GM21717 (cell line): ENCODE results near the gene PDGFA.

Experiments used
- ATAC-seq: cut with Tn5 transposase; IDR thresholded peaks from one replicate; pipeline ENCODE4 v1.9.1; 2021; ENCODE audit warnings: mild to moderate bottlenecking, moderate library complexity; ENCODE audit not compliant: unreplicated experiment

The PDGFA gene

GRCh38 chr7:517774-518629, 1.6 kb downstream of the PDGFA start:
- ATAC-seq, result no peak

GRCh38 chr7:516606-517456, 2.8 kb downstream of the PDGFA start:
- no peak for ATAC-seq

- no peak for ATAC-seq
Observed at GRCh38 chr7:516216-516605, 3.4 kb downstream of the PDGFA start.

- no peak for ATAC-seq
Observed at GRCh38 chr7:515628-516027, 4.0 kb downstream of the PDGFA start.

- ATAC-seq, result no peak
Observed at GRCh38 chr7:514651-515598, 4.7 kb downstream of the PDGFA start.

GRCh38 chr7:514242-514641, 5.4 kb downstream of the PDGFA start:
- ATAC-seq, result no peak

- no peak for ATAC-seq
Observed at GRCh38 chr7:513521-514166, 6.0 kb downstream of the PDGFA start.

GRCh38 chr7:512541-513311, 6.9 kb downstream of the PDGFA start:
- ATAC-seq, result no peak

GRCh38 chr7:512146-512510, 7.5 kb downstream of the PDGFA start:
- ATAC-seq, result no peak

- no peak for ATAC-seq
Observed at GRCh38 chr7:511476-512145, 8.0 kb downstream of the PDGFA start.

GRCh38 chr7:510782-511281, 8.8 kb downstream of the PDGFA start:
- no peak for ATAC-seq

- ATAC-seq, result no peak
Observed at GRCh38 chr7:510131-510481, 9.5 kb downstream of the PDGFA start.

- ATAC-seq, result no peak
Observed at GRCh38 chr7:509426-510130, 10.1 kb downstream of the PDGFA start.

- no peak for ATAC-seq
Observed at GRCh38 chr7:508461-509170, 11.0 kb downstream of the PDGFA start.

GRCh38 chr7:507623-508300, 11.9 kb downstream of the PDGFA start:
- ATAC-seq, result no peak

GRCh38 chr7:506921-507622, 12.6 kb downstream of the PDGFA start:
- ATAC-seq, result no peak

GRCh38 chr7:506391-506831, 13.2 kb downstream of the PDGFA start:
- no peak for ATAC-seq
